HEK293 (cell line): ENCODE data around the gene FAM168A.

ENCODE experiments used
- BCL11A ChIP-seq: fragments of 450-650 bp; formaldehyde crosslinking; IDR thresholded peaks from 2 replicates; pipeline ENCODE4 v1.5.1; 2016; ENCODE audit warnings: low read depth, missing biosample characterization, missing genetic modification characterization
- CTCF ChIP-seq: fragments of 450-650 bp; formaldehyde crosslinking; IDR thresholded peaks from 2 replicates; pipeline ENCODE4 v1.5.1; 2016; ENCODE audit warnings: missing biosample characterization, missing genetic modification characterization
- KLF16 ChIP-seq: fragments of 450-650 bp; formaldehyde crosslinking; IDR thresholded peaks from 2 replicates; pipeline ENCODE4 v1.5.1; 2017; ENCODE audit warnings: missing biosample characterization, missing genetic modification characterization
- OSR2 ChIP-seq: fragments of 450-650 bp; formaldehyde crosslinking; IDR thresholded peaks from 2 replicates; pipeline ENCODE4 v1.5.1; 2016; ENCODE audit warnings: missing biosample characterization, missing genetic modification characterization
- REPIN1 ChIP-seq: fragments of 450-650 bp; formaldehyde crosslinking; IDR thresholded peaks from 2 replicates; pipeline ENCODE4 v1.5.1; 2017; ENCODE audit warnings: missing biosample characterization, missing genetic modification characterization, low read depth
- TCF7L2 ChIP-seq: IDR thresholded peaks from 2 replicates; pipeline ENCODE4 v1.6.1; 2011; ENCODE audit warnings: low read depth, mild to moderate bottlenecking, inconsistent platforms, low read length, moderate library complexity, borderline replicate concordance
- ZBTB1 ChIP-seq: fragments of 450-650 bp; formaldehyde crosslinking; IDR thresholded peaks from 2 replicates; pipeline ENCODE4 v1.5.1; 2016; ENCODE audit warnings: missing biosample characterization, missing genetic modification characterization
- ZNF114 ChIP-seq: fragments of 450-650 bp; formaldehyde crosslinking; IDR thresholded peaks from 2 replicates; pipeline ENCODE4 v1.5.0; 2017; ENCODE audit warnings: missing biosample characterization, missing genetic modification characterization
- ZNF324 ChIP-seq: fragments of 450-650 bp; formaldehyde crosslinking; IDR thresholded peaks from 2 replicates; pipeline ENCODE4 v1.5.1; 2016; ENCODE audit warnings: missing biosample characterization, missing genetic modification characterization
- ZNF596 ChIP-seq: fragments of 450-650 bp; IDR thresholded peaks from 2 replicates; pipeline ENCODE4 v1.5.0; 2018; ENCODE audit warnings: missing biosample characterization, mild to moderate bottlenecking, missing genetic modification characterization, moderate library complexity
- ZNF654 ChIP-seq: fragments of 450-650 bp; formaldehyde crosslinking; IDR thresholded peaks from 2 replicates; pipeline ENCODE4 v1.5.1; 2016; ENCODE audit warnings: low read depth, missing biosample characterization, missing genetic modification characterization
- ZNF658 ChIP-seq: fragments of 450-650 bp; formaldehyde crosslinking; IDR thresholded peaks from 2 replicates; pipeline ENCODE4; 2016; ENCODE audit warnings: missing biosample characterization, missing genetic modification characterization
- ZNF843 ChIP-seq: fragments of 450-650 bp; formaldehyde crosslinking; IDR thresholded peaks from 2 replicates; pipeline ENCODE4 v1.5.1; 2016; ENCODE audit warnings: missing biosample characterization, missing genetic modification characterization
- TF ChIP-seq, protein P1 (sequence below): fragments of 450-650 bp; formaldehyde crosslinking; IDR thresholded peaks from 2 replicates; pipeline ENCODE4 v1.5.1; 2016; ENCODE audit warnings: missing biosample characterization, missing genetic modification characterization

GRCh38 chr11:73578592-73579185 is 19.2 kb downstream of the FAM168A start:
- TF ChIP-seq REPIN1 = no peak
- no peak for TF ChIP-seq CTCF
- TF ChIP-seq ZNF114 = no peak
- no peak for TF ChIP-seq ZNF596
- no peak for TF ChIP-seq ZBTB1 (tag by site-specific recombination)
- TF ChIP-seq ZNF658 (tag by site-specific recombination) = no peak
- no peak for TF ChIP-seq BCL11A
- TF ChIP-seq KLF16 (tag by site-specific recombination) = no peak
- TF ChIP-seq ZNF843 (tag by site-specific recombination) = no peak
- no peak for TF ChIP-seq ZNF654 (tag by site-specific recombination)
- no peak for TF ChIP-seq TCF7L2
- no peak for TF ChIP-seq ZNF324
- TF ChIP-seq OSR2 (tag by site-specific recombination) = no peak
- TF ChIP-seq, protein P1, sequence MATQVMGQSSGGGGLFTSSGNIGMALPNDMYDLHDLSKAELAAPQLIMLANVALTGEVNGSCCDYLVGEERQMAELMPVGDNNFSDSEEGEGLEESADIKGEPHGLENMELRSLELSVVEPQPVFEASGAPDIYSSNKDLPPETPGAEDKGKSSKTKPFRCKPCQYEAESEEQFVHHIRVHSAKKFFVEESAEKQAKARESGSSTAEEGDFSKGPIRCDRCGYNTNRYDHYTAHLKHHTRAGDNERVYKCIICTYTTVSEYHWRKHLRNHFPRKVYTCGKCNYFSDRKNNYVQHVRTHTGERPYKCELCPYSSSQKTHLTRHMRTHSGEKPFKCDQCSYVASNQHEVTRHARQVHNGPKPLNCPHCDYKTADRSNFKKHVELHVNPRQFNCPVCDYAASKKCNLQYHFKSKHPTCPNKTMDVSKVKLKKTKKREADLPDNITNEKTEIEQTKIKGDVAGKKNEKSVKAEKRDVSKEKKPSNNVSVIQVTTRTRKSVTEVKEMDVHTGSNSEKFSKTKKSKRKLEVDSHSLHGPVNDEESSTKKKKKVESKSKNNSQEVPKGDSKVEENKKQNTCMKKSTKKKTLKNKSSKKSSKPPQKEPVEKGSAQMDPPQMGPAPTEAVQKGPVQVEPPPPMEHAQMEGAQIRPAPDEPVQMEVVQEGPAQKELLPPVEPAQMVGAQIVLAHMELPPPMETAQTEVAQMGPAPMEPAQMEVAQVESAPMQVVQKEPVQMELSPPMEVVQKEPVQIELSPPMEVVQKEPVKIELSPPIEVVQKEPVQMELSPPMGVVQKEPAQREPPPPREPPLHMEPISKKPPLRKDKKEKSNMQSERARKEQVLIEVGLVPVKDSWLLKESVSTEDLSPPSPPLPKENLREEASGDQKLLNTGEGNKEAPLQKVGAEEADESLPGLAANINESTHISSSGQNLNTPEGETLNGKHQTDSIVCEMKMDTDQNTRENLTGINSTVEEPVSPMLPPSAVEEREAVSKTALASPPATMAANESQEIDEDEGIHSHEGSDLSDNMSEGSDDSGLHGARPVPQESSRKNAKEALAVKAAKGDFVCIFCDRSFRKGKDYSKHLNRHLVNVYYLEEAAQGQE (tag by site-specific recombination) = no peak
